DOHH2 (cell line): ENCODE measurements around the gene PRMT7.

Source experiments
- EZH2phosphoT487 ChIP-seq: fragments of 200-600 bp; sonication (generic); IDR thresholded peaks from 2 replicates; pipeline ENCODE4 v1.6.1; 2017; ENCODE audit warnings: borderline replicate concordance, mild to moderate bottlenecking, antibody characterized with exemption, low read length, moderate library complexity, mixed read lengths
- TF ChIP-seq, protein P1 (sequence below): fragments of 200-600 bp; sonication (generic); IDR thresholded peaks from one replicate; pipeline ENCODE4 v1.5.1; 2014; ENCODE audit warnings: antibody characterized with exemption, mild to moderate bottlenecking, low read depth, low read length; ENCODE audit not compliant: poor library complexity, severe bottlenecking

- TF ChIP-seq, protein P1, sequence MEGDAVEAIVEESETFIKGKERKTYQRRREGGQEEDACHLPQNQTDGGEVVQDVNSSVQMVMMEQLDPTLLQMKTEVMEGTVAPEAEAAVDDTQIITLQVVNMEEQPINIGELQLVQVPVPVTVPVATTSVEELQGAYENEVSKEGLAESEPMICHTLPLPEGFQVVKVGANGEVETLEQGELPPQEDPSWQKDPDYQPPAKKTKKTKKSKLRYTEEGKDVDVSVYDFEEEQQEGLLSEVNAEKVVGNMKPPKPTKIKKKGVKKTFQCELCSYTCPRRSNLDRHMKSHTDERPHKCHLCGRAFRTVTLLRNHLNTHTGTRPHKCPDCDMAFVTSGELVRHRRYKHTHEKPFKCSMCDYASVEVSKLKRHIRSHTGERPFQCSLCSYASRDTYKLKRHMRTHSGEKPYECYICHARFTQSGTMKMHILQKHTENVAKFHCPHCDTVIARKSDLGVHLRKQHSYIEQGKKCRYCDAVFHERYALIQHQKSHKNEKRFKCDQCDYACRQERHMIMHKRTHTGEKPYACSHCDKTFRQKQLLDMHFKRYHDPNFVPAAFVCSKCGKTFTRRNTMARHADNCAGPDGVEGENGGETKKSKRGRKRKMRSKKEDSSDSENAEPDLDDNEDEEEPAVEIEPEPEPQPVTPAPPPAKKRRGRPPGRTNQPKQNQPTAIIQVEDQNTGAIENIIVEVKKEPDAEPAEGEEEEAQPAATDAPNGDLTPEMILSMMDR = no peak
- TF ChIP-seq EZH2phosphoT487 = no peak
Observed at GRCh38 chr16:68275611-68276191, 35.1 kb upstream of the PRMT7 start.
